ENCODE results near the gene MEP1B.

Gene MEP1B

DNA sequence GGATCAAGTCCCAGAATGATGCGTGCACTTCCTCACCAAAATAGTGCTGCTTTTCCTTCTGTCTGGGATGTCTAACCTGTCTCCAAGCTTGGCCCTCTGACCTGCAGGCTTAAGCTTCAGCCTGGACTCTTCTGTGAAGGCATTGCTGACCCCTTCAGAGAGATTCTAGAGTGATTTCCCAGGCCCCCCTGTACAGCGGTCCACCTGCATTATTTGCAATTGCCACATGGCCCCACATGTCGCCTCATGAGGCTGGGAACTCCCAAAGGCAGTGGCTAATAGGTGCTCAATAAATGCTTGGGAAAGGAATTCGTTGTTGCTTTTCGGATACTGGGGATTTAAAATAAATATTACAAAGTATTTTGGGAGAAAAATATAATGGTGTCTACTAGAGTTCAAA, 32.3 kb upstream of the MEP1B start:
- TF ChIP-seq FOXP2 (optimal IDR thresholded peaks at IDR 0.05; ENCODE audit: borderline replicate concordance, extremely low read depth, extremely low read length, insufficient read depth) (no peak), REST (IDR thresholded peaks at IDR 0.05; ENCODE audit: insufficient read depth in 1 of 2, low read depth in 2 of 2, low read length in 2 of 2) (no peak), POLR2AphosphoS5 (IDR thresholded peaks at IDR 0.05; ENCODE audit: low read depth, low read length) (no peak), TAF1 (IDR thresholded peaks at IDR 0.05; ENCODE audit: borderline replicate concordance, insufficient read depth, low read length) (no peak), SIN3A (IDR thresholded peaks at IDR 0.05; ENCODE audit: borderline replicate concordance, insufficient read depth, low read length) (no peak)

- TF ChIP-seq REST (IDR thresholded peaks at IDR 0.05; ENCODE audit: insufficient read depth in 1 of 2, low read depth in 2 of 2, low read length in 2 of 2) = no peak
- TF ChIP-seq POLR2AphosphoS5 (IDR thresholded peaks at IDR 0.05; ENCODE audit: low read depth, low read length) = no peak
- TF ChIP-seq FOXP2 (optimal IDR thresholded peaks at IDR 0.05; ENCODE audit: borderline replicate concordance, extremely low read depth, extremely low read length, insufficient read depth) = no peak
- TF ChIP-seq TAF1 (IDR thresholded peaks at IDR 0.05; ENCODE audit: borderline replicate concordance, insufficient read depth, low read length) = no peak
- no peak for TF ChIP-seq SIN3A (IDR thresholded peaks at IDR 0.05; ENCODE audit: borderline replicate concordance, insufficient read depth, low read length)
Observed at GRCh38 chr18:32158108-32158624, 31.7 kb upstream of the MEP1B start.

DNA sequence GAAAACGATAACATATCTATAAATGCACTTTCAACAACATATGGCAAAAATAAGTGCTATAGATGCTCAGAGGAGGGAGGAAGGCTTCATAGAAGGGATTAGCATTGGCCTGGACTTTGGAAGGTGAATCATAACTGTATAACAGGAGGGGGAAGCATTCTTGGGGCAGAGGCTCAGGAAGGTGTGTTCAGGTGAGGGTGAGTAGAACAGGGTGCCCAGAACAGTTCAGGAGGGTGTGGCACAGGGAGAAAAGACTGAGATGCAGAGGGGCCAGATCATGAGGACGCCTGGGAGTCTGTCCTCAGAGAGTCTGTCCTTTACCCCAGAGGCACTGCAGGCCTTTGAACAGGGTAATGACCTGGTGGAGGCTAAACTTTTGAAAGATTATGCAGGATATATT, 29.3 kb upstream of the MEP1B start:
- TF ChIP-seq POLR2AphosphoS5 (IDR thresholded peaks at IDR 0.05; ENCODE audit: low read depth, low read length) (no peak), SIN3A (IDR thresholded peaks at IDR 0.05; ENCODE audit: borderline replicate concordance, insufficient read depth, low read length) (no peak), FOXP2 (optimal IDR thresholded peaks at IDR 0.05; ENCODE audit: borderline replicate concordance, extremely low read depth, extremely low read length, insufficient read depth) (no peak), REST (IDR thresholded peaks at IDR 0.05; ENCODE audit: insufficient read depth in 1 of 2, low read depth in 2 of 2, low read length in 2 of 2) (no peak), TAF1 (IDR thresholded peaks at IDR 0.05; ENCODE audit: borderline replicate concordance, insufficient read depth, low read length) (no peak)

GRCh38 chr18:32167980-32168730, 21.7 kb upstream of the MEP1B start:
- TF ChIP-seq SIN3A (IDR thresholded peaks at IDR 0.05; ENCODE audit: borderline replicate concordance, insufficient read depth, low read length) (no peak), FOXP2 (optimal IDR thresholded peaks at IDR 0.05; ENCODE audit: borderline replicate concordance, extremely low read depth, extremely low read length, insufficient read depth) (no peak), POLR2AphosphoS5 (IDR thresholded peaks at IDR 0.05; ENCODE audit: low read depth, low read length) (no peak), TAF1 (IDR thresholded peaks at IDR 0.05; ENCODE audit: borderline replicate concordance, insufficient read depth, low read length) (no peak), REST (IDR thresholded peaks at IDR 0.05; ENCODE audit: insufficient read depth in 1 of 2, low read depth in 2 of 2, low read length in 2 of 2) (no peak)
